Epithelial cell of proximal tubule (primary cell): ENCODE data around the gene HACD4. TPM values are rescaled to one million over a fixed set of nuclear protein-coding genes. Genes with fewer than 3 reads are reported as not detected.

Experiments
- DNase-seq: peaks from one replicate; pipeline ENCODE4 v3.0.0-alpha.2; 2011; ENCODE audit warnings: low read depth
- H3K4me3 ChIP-seq: 2 replicates; pipeline ENCODE4 v1.5.1; 2011; ENCODE audit warnings: low read depth, mild to moderate bottlenecking, low read length
- CTCF ChIP-seq: conservative IDR thresholded peaks from 2 replicates; pipeline ENCODE4 v1.5.1; 2012; ENCODE audit warnings: low read depth, mild to moderate bottlenecking, low read length
- total RNA-seq: library from RNA; depleted of rRNA; stranded (reverse); fragments of >200 nt; gene quantifications from 2 replicates; pipeline ENCODE4 v1.2.3, GENCODE V29; 2015

Gene HACD4
- total RNA-seq, 1 donor from 2014 or later, result 2.0 TPM

- no peak for TF ChIP-seq CTCF
- H3K4me3 ChIP-seq, result no peak overlapping the region
- DNase-seq, result no peak
These were observed 42.6 kb downstream of the HACD4 start for GRCh38 chr9:20988671-20989315.

GRCh38 chr9:20988061-20988460 lies 43.4 kb downstream of the HACD4 start:
- no peak for TF ChIP-seq CTCF
- no peak overlapping the region for H3K4me3 ChIP-seq
- no peak for DNase-seq

DNA sequence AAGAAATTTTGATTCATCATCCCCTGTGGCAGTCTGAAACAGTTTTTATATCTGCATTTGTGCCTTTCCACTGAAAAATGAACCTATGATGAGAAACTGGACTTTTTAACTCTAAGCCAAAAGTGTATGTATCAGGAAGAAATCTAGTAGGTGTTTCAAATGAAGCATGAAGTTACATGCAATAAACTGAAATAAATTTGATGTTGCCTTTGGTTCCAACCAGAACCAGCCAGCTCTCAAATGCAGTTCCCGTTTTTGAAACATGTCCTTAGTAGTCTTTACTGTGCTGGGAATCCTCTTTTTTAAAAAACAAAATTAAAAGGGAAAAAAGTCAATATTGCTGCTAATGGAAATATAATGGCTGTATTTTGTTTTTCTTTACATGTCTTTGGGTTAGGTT lies 43.9 kb downstream of the HACD4 start:
- no peak for DNase-seq
- H3K4me3 ChIP-seq, result no peak overlapping the region
- TF ChIP-seq CTCF, result no peak

GRCh38 chr9:20985851-20986600 lies 45.4 kb downstream of the HACD4 start:
- no peak for DNase-seq
- TF ChIP-seq CTCF, result no peak
- no peak overlapping the region for H3K4me3 ChIP-seq

- no peak overlapping the region for H3K4me3 ChIP-seq
- no peak for TF ChIP-seq CTCF
- no peak for DNase-seq
These were observed 46.9 kb downstream of the HACD4 start for GRCh38 chr9:20984506-20984905.

GRCh38 chr9:20981486-20981885 lies 50.0 kb downstream of the HACD4 start:
- TF ChIP-seq CTCF, result no peak
- DNase-seq, result no peak
- H3K4me3 ChIP-seq, result no peak overlapping the region
